Occipital lobe (tissue), 2 donors: Measurements from ENCODE around the gene MVP. TPM values are rescaled to one million over a fixed set of nuclear protein-coding genes. Genes with fewer than 3 reads are reported as not detected.
"Not testable (repeated sequence)": the region's sequence is repeated elsewhere in the genome, so short reads cannot be mapped to it uniquely, and the experiment has no call there.

ENCODE experiments used
- DNase-seq: peaks from one replicate; lab custom pipeline; 2025; lab: John Stamatoyannopoulos, UW
- total RNA-seq: library from RNA; depleted of rRNA; stranded (reverse); fragments of >200 nt; gene quantifications from one replicate; pipeline ENCODE4 v1.2.3, GENCODE V29; 2014

Gene MVP
- 6.1 TPM for total RNA-seq

DNA sequence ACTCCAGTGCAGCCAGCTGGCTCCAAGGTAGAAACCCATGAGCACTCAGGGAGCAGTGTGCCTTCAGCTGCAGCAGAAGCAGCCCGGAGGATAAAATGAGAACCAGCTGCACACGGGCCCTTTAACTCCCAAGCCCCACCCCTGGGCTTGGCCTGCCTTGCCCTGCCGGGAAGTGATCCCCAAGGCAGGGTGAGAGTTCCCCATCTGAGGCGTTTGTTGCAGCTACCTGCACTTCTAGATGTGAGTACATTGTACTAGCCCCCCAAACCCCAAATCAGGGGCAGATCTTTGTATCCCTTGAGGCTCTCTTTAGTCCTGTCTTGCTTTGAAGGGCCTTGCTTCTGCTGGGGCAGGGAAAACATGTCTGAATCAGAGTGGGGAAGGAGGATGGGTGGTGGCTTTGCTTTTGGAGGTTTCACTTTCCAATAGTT is at the start of gene MVP:
Gene MVP (plus strand): TSS at position 192 of the 431 bp plus-strand sequence. CDS start 10,088 bp downstream, outside the sequence.
- peak; percentile 27 for DNase-seq

DNA sequence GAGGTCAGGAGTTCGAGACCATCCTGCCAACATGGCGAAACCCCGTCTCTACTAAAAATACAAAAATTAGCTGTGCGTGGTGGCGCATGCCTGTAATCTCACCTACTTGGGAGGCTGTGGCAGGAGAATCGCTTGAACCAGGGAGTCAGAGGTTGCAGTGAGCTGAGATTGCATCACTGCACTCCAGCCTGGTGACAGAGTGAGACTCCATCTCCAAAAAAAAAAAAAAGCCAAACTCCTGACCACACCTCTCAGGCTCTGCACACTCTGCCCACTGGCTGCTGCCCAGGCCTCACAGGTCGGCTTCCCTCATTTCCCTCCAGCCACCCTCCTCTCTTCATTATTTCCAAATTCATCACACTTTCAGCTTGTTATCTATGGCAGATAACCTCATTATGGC is 47.9 kb upstream of the MVP start:
- not testable (repeated sequence) for DNase-seq

DNA sequence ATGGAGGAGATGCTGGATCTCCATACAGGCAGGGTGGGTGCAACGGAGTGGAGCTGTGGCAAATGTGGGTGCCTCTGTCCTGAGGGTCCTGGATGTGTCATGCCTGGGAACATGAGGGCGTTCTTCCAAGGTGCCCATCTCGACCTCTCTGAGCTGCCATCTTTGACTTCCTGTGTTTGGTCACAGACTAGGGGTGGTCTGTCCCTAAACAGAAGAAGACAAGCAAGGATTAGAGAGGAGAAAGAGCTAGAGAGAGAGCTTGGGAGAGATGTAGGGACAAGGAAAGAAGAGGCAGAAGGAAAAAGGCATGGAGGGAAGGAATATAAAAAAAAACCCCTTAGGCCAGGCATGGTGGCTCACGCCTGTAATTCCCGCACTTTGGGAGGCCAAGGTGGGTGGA is 45.5 kb upstream of the MVP start:
- DNase-seq = no peak

DNA sequence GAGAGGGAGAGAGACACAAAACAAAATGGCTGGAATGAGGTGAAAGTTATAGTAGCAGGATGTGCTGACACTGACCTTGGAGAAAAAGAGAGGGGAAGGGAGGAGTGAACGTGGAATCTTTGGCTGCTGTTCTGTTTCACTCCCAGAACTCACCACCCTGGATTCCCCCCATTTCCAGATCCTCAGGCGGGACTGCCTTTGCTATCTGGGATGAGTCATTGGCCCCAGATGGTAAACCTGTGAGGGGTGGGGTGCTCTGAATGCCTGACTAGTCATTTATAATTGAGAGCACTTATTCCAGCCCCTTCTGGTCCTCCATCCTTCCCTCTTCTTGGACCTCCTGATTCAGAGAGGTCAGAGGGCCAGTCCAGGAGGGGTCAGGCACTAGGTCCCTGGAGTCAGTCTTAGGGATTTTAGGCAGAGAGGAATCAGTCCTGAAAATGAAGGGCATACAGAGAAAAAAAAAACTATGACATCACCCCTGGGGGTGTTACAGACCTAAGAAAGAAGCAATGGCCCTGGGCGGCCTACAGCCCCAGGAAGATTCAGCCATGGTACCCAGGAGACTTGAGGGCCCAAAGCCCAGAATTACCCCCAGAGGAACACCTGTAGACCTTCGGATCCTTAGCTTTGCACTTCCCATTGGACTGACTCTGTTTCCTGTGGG is 44.4 kb upstream of the MVP start:
- DNase-seq = no peak

DNA sequence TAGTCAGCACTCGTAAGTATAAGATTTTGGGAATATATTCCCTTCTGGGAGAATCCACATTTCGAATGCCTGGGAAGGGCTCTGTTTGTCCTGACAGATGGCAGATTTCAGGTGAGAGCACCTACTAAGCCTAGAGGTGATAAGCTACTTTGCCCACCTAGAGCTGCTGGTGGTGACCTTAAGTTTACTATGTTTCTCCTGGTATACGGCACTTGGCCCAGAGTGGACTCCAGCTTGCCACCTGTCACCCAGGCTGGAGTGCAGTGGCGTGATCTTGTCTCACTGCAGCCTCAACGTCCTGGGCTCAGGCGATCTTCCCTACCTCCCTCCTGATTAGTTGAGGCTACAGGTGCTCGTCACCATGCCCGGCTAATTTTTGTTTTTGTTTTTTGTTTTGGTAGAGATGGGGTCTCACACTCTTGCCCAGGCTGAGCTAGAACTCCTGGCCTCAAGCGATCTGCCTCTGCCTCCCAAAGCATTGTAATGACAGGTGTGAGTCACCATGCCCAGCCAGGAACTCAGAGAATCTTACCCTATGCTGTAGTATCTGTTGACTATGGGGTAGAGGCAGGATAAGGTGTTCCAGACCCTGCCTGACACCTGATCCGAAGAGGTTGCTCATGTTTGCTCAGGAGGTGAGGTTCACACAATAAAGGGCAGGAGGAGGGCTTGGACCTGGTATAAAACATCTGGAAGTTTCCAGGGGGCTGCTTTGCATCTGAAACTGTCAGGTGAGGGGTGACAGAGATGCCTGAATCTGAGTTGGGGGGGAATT is 42.5 kb upstream of the MVP start, which contains the start of gene ZG16:
Gene ZG16 (plus strand): TSS at position 681 of the 775 bp plus-strand sequence. CDS start 1,011 bp downstream, outside the sequence.
- no peak for DNase-seq

DNA sequence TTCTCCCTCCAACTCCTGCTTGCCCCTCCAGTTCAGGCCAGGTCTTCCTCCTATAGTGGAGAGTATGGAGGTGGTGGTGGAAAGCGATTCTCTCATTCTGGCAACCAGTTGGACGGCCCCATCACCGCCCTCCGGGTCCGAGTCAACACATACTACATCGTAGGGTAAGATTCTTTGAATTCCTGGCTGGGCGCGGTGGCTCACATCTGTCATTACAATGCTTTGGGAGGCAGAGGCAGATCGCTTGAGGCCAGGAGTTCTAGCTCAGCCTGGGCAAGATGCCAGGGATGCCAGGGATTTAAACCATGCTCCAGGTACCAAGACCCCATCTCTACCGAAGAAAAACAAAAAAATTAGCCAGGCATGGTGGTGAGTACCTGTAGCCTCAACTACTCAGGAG is 40.8 kb upstream of the MVP start:
- no peak for DNase-seq

DNA sequence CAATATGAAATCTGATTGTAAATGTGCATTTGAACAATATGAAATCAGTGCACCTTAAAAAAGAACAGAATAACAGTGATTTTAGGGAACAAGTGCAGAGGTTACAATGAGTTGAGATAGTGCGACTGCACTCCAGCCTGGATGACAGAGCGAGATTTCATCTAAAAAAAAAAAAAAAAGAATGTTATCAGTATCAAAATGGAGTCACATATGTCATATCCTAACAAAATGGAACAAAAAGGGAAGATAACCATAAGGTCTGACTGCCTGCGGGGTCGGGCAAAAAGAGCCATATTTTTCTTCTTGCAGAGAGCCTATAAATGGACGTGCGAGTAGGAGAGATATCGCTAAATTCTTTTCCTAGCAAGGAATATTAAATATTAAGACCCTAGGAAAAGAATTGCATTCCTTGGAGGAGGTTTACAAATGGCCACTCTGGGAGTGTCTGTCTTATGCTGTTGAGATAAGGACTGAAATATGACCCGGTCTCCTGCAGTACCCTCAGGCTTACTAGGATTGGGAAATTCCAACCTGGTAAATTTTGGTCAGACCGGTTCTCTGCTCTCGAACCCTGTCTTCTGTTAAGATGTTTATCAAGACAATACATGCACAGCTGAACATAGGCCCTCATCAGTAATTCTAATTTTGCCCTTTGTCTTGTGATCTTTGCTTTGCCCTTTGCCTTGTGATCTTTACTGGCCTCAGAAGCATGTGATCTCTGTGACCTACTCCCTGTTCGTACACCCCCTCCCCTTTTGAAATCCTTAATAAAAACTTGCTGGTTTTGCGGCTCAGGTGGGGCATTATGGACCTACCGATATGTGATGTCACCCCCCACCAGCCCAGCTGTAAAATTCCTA is 36.9 kb upstream of the MVP start:
- DNase-seq = not testable (repeated sequence)

DNA sequence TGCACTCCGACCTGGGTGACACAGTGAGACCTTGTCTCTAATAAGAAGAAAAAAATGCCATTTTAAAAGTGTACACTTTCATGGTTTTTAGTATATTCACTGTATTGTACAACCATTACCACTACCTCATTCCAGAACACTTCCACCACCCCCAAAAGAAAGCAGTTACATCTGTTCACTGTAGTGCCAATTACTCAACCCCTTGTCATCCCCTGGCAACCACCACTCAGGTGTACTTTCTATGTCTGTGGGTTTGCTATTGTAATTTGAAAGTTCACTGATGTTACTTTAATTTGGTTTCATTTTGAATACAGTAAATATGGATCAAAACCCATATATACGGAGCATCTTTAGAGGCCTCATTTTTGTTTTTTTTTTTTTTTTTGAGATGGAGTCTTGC is 36.1 kb upstream of the MVP start:
- DNase-seq = no peak

DNA sequence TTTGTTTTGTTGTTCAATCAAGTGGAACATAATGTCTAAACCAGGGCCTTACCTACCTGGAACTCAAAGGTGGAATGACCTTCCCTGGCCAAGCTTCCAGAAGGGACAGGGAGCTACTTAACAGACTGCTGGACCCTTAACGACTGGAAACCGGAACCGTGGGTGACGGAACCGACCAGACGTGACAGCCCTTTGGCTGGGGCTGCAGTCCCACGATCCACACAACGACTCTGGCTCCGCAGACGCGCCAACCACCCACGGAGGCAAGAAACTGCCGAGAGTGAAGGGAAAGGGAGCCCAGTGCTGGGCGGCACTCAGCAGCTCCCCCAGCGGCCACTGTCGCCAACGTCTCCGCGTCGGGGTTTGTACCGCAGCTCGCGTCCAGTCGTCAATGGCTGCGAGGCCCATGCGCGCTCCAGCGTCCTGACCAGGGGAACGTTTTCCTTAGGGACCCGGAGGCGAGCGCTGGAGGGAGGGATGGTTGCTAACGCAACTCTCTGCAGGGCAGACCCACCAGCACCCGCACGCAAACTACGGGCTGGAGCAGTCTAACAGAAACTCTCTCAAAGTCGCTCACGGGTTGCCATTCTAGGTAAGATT is 35.3 kb upstream of the MVP start:
- peak; percentile 61 for DNase-seq

DNA sequence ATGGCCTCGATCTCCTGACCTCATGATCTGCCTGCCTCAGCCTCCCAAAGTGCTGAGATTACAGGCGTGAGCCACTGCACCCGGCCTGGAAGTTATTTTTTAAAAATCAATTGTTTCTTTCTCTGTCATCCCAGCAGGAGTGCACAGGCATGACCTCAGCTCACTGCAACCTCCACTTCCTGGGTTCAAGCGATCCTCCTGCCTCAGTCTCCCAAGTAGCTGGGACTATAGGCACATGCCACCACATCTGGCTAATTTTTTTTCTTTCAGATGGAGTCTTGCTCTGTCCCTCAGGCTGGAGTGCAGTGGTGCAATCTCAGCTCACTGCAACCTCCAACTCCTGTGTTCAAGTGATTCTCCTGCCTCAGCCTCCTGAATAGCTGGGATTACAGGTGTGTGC is 33.1 kb upstream of the MVP start:
- DNase-seq = not testable (repeated sequence)

DNA sequence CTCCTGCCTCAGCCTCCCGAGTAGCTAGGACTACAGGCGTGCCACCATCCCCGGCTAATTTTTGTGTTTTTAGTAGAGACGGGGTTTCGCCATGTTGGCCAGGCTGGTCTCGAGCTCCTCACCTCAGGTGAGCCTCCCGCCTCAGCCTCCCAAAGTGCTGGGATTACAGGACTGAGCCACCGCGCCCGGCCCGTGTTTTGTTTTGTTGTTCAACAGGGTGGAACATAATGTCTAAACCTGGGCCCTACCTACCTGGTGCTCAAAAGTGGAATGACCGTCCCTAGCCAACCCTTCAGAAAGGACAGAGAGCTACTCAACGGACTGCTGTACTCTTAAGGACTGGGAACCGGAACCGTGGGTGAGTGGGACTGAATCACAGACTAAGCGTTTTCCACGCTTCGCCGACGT is 30.5 kb upstream of the MVP start:
- DNase-seq = no peak

DNA sequence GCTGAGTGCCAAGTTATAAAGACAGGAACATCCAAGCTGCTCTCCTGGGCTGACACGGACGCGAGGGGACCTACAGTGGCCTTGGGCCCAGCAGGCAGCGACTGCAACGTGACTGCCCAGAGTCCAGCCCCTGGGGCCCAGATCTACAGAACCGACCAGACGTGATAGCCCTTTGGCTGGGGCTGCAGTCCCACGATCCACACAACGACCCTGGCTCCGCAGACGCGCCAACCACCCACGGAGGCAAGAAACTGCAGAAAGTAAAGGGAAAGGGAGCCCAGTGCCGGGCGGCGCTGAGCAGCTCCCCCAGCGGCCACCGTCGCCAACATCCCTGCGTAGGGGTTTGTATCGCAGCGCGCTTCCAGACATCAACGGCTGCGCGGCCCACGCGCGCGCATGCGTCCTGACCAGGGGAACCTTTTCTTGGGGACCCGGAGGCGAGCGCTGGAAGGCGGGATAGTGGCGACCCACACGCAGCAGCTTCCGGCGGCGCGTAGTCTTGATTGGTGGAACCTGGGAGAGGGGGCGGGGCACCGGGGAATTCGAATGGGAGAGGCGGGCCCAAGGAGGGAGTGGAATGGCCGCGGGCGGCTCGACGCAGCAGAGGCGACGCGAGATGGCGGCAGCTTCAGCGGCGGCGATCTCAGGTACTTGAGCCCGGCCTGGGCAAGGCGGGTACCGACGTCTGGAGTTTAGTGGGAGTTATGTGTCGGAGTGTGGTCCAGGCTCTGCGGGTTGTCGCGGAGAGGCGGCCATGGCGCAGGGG is 29.9 kb upstream of the MVP start, which contains the start of gene KIF22:
Gene KIF22 (plus strand): TSS at position 569 of the 766 bp plus-strand sequence. CDS start 9 bp downstream, at position 578.
- peak; percentile 98 for DNase-seq

DNA sequence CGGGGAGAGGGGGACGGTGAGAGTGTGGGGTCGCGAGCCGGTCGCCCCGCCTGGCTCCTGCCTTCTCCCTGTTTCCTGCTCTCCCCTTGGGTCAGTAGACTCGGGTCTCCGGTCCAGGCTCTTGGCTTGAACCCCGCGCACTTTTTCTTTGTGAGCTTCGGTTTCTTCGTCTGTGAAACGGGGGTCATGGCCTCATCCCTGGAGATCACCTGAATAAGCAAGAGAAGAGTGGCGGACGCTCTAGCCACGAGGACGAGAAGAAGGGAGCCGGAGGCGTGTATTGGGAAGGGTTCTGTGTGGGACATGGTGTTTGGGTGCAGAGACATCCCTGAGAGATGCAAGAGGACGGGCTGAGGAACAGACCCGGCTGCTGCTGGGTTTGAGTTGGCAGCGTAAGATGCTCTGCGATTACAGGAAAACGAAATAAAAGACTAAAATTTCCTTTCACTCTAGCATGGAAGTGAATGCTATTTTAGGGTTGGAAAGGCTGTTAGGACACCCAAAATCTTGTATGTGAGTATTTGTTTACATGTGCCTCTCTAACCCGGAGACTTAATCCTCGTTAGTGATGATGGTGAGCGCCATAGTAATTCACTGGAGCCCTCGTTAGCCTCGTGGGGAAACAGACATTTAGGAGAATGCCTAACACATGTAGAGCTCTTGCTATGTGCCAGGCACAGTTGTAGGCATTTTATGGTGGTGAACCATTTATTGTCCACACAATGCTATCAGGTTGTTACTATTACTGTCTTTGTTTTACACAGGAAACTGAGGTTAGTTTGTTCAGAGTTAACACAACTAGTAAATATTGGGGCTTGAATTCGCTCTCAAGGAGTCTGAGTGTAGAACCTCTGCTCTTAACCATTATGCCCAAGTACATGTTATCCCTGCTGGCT is 29.1 kb upstream of the MVP start:
- no peak for DNase-seq

DNA sequence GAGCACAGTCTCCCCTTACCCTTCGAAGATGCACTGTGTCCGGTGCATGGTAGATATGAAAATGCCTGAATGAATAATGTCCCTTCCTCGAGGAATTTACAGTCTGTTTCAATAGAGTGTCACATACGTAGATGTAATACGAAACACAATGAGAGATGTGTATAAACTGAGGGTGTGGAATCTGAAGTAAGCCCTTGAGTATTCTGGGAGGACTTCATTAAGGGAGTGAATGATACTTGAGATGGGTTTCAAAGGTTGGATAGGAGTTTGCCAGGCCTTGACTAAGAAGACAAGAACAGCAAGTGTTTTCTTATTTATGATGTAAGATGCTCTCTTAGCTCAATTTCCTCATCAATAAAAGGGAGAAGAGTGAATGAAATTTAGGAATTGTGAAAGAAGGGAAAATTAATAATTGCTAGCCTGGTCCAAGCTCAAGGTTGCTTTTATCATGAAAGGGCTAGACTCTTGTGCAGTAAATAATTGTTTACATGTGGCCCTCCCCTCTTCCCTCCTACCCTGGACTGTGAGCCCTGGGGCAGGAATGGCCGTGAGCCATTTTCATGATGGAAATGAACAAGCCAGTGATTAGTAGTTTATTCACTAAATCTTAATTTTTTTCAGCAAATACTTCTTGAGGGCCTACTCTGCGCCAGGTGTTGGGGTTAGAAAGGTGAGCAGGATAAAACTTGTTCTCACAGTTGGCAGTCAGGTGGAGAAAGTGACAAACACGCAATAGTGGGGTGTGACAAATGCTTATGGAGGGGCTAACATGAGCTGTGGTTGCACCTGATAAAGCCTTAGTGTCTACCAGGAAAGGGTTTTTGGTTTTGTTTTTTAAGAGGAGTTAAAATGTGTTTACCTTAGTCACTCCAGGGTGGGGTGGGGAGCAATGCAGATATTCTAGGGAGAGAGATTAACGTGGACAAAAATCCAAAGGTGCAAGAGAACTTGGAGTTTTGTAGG is 28.1 kb upstream of the MVP start:
- DNase-seq = no peak

DNA sequence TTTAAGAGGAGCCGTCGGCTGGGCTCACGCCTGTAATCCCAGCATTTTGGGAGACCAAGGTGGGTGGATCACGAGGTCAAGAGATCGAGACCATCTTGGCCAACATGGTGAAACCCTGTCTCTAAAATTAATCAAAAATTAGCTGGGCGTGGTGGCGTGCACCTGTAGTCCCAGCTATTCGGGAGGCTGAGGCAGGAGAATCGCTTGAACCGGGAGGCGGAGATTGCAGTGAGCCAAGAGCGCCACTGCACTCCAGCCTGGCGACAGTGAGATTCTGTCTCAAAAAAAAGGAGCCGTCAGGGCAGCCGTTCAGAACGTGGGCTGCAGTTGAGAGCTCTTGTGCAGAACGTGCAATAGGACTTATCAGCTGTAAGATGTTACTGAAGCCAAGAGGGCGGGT is 27.1 kb upstream of the MVP start:
- DNase-seq = not testable (repeated sequence)

DNA sequence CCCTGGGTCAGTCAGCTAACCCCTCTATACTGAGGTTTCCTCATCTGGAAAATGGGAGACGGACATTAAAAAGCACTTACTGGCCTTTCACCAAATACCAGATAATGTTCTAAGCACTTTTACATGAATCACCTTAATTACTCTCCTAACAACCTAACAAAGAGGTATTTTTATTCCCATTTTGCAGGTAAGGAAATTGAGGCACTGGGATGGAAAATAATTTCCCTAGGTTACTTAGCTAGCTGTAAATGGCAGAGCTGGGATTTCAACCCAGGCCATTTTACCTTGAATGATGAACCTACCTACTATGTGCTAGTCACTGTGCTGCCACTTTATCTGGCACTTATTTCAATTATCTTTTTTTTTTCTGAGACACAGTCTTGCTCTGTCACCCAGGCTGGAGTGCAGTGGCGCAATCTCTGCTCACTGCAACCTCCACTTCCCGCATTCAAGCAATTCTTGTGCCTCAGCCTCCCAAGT is 26.0 kb upstream of the MVP start:
- no peak for DNase-seq

DNA sequence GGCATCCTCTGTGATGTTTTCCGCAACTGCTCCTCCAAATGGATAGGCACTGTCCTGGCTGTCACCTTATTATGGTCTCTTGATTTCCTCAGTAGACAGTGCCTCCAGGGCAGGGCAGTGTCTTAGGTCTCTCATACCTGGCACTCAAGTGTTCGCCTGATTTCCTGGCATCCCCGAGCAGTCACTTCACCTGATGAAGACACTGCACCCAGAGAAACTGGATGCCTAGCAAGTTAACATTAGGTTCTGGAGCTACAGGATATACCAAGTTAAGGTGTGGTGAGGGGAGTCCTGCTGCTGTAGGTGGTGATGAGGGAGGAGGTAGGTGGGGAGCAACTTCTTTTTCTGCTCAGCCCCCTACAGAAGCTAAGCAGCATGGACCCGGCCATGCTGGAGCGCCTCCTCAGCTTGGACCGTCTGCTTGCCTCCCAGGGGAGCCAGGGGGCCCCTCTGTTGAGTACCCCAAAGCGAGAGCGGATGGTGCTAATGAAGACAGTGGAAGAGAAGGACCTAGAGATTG is 17.8 kb upstream of the MVP start:
- no peak for DNase-seq

DNA sequence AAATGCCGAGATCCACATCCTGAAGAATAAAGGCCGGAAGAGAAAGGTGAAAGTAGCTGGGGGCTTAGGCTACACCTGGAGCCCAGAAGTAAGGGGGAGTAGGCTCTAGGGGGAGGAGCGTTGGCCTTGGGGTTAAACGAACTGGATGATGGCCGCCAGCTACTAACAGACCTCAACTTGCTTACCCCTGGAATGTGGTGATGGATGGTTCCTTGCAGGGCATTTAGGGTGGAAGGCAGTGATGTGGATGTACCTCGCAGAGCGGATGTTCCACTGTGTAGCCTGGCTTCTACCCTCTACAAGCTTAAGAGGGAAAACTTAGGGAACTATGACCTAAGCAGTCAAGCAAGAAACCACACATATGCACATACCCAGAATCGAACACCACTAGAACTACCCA is 16.2 kb upstream of the MVP start:
- no peak for DNase-seq
